SHP77 (cell line): Measurements from ENCODE around the gene PIP5K1C.
"Not testable (repeated sequence)": the region's sequence is repeated elsewhere in the genome, so short reads cannot be mapped to it uniquely, and the experiment has no call there.

Experiments
- DNase-seq, 2 experiments: peaks; one replicate each; lab custom pipeline; 2025; lab: John Stamatoyannopoulos, UW

The PIP5K1C gene

GRCh38 chr19:3590991-3591659 lies 109.1 kb downstream of the PIP5K1C start:
- DNase-seq: no peak

- DNase-seq: no peak
Measured at GRCh38 chr19:3589949-3590348, 110.3 kb downstream of the PIP5K1C start.

DNA sequence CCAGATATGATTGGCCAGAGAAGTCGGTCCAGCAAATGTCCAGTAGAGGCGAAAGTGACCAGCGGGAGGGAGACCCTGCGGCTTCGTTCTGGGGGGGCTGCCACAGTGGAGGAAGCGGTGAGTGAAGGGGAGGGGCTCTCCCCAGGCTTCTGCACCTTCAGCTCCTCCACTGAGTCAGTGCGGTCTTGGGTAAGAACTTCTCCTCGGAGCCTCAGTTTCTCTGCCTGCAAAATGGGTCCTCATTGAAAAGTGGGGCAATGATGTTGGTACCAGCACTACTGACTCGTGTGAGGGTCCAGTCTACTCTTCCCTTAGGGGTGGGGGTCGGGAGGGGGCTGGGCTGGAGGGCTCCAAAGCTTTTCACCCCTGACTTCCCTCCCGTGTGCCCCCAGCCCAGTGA lies 110.8 kb downstream of the PIP5K1C start:
- no peak for DNase-seq

DNA sequence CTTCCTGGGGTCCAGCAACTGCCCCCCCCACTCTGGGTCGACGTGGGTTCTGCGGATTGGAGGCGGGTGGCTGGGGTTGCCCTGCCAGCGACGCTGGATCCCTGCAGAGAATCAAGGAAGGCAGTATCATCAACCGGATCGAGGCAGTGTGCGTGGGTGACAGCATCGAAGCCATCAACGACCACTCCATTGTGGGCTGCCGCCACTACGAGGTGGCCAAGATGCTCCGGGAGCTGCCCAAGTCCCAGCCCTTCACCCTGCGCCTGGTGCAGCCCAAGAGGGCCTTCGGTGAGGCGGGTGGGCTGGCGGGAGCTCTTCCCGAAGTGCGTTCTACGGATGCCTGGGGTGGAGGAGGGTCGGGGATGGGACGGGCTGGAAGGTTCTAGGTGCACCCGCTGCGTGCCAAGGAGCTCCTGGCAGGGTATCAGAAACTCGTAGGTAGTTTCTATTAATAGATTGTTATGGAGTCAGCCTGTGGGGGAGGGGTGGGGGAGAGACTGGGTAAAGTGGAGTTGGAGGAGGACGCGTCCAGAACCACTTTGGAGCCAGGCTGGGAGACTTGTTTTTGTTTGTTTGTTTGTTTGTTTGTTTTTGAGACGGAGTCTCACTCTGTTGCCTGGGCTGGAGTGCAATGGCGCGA lies 113.4 kb downstream of the PIP5K1C start:
- DNase-seq: no peak

DNA sequence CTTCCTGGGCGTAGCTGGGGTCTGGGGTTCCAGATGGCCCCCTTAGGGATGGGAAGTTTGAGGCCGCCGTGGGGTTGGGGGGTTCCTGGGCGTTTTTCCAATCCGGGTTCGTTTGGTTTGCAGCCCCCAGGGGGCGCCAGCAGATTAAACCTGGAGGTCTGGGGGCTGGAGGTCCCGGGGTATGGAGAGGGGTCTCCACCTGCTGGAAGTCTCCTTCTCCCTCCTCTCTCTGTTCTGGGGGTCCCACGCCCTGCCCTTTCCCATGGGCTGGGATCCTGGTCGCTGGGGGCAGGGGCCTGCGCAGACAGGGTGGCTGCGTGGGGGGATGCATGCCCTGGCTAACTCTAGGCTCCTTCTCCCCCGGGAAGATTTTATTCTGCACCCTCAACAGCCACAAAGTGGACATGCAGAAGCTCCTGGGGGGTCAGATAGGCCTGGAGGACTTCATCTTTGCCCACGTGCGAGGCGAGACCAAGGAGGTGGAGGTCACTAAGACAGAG lies 114.1 kb downstream of the PIP5K1C start:
- DNase-seq: no peak

- DNase-seq: no peak
Measured at GRCh38 chr19:3585301-3586126, 114.8 kb downstream of the PIP5K1C start, which contains the start of gene GIPC3. GIPC3 (plus strand) TSS chr19:3585478; CDS start chr19:3585598, 120 bp downstream.

DNA sequence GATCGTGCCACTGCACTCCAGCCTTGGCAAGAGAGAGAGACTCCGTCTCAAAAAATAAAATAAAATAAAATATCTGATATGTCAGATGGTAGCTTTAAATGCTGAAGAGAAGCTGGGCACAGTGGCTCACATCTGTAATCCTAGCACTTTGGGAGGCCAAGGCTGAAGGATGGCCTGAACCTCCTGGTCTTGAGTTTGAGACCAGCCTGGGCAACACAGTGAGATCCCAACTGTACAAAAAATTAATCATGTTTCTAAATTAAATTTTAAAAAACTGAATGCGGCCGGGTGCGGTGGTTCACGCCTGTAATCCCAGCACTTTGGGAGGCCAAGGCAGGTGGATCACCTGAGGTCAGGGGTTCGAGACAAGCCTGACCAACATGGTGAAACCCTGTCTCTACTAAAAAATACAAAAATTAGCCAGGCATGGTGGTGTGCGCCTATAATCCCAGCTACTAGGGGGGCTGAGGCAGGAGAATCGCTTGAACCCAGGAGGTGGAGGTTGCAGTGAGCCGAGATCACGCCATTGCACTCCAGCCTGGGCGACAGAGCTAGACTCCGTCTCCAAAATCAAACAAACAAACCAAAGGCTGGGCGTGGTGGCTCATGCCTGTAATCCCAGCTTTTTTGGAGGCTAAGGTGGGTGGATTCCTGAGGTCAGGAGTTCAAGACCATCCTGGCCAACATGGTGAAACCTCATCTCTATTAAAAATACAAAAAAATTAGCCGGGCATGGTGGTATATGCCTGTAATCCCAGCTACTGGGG lies 116.0 kb downstream of the PIP5K1C start:
- not testable (repeated sequence) for DNase-seq

DNA sequence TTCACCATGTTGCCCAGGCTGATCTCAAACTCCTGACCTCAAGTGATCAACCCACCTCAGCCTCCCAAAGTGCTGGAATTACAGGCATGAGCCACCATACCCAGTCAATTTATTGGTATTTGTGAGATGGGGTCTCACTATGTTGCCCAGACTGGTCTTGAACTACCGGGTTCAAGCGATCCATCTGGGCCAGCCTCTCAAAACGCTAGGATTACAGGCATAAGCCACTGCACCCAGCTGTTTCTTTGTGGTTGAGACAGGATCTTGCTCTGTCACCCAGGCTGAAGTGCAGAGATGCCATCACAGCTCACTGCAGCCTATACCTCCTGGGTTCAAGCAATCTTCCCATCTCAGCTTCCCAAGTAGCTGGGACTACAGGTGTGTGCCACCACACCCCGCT lies 118.5 kb downstream of the PIP5K1C start:
- DNase-seq: not testable (repeated sequence)
